HG02852 (cell line): ENCODE measurements around the gene TPRN.

Experiments used
- ATAC-seq: cut with Tn5 transposase; IDR thresholded peaks from one replicate; pipeline ENCODE4 v1.9.1; 2021; ENCODE audit warnings: mild to moderate bottlenecking, moderate library complexity; ENCODE audit not compliant: unreplicated experiment

TPRN gene

GRCh38 chr9:137226338-137227053, 26.0 kb upstream of the TPRN start:
- no peak for ATAC-seq

GRCh38 chr9:137225699-137226331, 25.3 kb upstream of the TPRN start:
- no peak for ATAC-seq

- no peak for ATAC-seq
These were observed 24.5 kb upstream of the TPRN start, which contains the start of gene CYSRT1 for GRCh38 chr9:137224830-137225694. Gene CYSRT1 (plus strand): TSS chr9:137225174. CDS start chr9:137225622, 448 bp downstream.

DNA sequence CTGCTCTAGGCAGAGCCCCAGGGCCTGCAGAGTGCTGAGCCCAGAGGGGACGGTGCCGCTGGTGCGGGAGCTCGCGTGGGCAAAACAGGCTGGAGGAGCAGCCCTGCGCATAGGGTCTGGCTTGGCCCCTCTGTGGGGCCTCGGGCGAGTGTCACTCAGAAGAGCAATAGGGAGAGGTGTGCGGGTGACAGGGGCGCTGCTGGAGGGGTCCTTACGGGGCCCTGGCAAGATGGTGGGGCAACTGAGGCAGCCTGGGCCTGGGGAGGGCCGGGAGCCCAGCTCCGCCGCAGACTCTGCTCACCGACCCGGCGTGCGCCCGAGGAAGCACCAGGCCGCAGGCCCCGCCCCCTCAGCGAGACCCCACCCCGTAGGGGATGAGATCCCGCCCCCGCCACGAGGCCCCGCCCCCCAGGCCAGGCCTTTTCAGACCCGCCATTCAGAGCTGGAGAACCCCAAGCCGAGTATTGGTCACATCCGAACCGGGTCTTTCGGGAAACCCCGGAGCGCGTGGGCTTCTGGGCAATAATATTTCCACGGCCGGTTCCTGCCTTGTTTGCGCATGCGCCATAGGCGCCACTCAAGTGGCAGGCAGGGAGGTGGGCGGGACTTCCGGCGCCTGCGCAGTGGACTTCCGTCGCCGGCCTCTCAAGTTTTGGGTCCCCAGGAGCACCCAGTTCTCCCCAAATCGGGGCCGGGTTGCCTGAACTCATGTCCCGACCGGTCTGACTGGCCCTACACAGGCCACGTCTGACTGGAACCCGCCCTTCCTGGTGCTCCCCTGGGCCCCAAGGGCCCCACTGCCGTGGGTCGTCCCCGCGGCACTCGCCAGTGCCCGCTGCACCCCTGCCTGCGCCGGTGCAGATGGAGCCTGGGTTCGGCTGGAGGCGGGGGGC, 22.8 kb upstream of the TPRN start:
- ATAC-seq = peak; percentile 58

- peak; percentile 2 for ATAC-seq
These were observed 21.9 kb upstream of the TPRN start, which contains the start of gene RNF208 for GRCh38 chr9:137222190-137223077. Gene RNF208 (minus strand): TSS chr9:137222240. CDS start chr9:137221212, 1,028 bp downstream.

- no peak for ATAC-seq
These were observed 21.1 kb upstream of the TPRN start for GRCh38 chr9:137221506-137222111.

DNA sequence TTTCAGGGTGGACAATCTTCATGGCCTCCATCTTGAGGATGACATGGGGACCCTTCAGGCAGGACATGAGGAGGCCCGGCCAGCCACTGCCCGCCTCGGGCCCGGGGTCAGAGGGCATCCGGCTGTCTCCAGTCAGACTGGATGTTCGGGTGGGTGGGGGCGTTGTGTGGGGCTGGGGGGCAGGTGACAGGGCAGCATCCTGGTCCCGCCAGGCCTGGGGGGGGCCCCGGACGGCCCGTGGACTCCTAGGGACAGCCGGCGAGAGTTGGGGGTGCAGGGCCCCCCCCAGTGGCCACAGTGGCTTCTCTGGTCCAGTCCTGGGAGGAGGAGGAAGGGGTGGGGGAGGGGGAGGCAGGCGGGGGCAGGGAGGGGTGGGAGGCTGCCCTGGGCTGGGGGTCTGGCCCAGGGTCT, 20.6 kb upstream of the TPRN start:
- no peak for ATAC-seq

GRCh38 chr9:137220317-137221094, 20.0 kb upstream of the TPRN start:
- ATAC-seq = no peak

GRCh38 chr9:137219757-137220316, 19.3 kb upstream of the TPRN start:
- ATAC-seq = no peak

DNA sequence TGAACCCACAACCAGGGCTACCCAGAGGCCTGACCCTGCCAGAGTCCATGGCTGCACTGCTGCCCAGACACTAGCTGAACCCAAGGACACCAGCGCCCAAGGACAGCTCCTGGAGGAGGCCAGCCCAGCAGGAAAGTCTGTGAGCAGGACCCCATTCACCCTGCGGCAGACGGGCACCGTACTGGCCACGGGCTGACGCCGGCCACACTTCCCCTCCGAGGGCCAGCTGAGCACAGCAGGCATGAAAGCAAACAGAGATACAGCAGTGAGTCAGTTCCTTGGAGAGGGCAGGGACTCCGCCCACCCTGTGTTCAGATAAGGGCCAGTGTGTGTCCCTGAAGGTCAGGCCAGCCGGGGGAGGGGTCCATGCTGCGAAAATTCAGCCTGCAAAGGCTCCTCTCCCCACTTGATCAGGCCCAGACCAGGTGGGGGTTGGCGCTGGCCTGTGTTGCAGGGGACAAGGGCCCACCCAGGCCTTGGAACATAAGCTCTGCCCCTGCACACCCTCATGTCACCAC, 18.3 kb upstream of the TPRN start:
- no peak for ATAC-seq

DNA sequence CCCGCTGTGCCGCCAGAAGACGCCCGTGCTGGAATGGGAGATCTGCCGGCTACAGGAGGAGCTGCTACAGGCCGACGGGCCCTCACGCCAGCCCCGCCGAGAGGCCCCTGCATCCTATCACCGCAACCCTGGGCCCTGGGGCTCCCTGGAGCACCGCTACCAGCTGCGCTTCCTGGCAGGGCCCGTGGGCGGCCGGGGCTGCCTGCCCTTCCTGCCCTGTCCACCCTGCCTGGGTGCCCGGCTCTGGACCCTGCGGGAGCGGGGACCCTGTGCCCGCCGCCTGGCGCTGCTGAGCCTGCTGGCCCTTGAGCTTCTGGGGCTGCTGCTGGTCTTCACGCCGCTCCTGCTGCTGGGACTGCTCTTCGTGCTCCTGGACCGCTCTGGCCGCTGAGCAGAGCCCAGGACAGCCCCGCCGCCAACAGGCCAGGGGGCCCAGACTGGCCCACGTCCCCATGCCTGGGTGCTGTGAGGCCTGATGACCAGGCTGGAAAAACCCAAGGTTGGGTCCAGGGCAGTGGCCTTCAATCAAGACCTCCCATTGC, 17.7 kb upstream of the TPRN start:
- no peak for ATAC-seq

DNA sequence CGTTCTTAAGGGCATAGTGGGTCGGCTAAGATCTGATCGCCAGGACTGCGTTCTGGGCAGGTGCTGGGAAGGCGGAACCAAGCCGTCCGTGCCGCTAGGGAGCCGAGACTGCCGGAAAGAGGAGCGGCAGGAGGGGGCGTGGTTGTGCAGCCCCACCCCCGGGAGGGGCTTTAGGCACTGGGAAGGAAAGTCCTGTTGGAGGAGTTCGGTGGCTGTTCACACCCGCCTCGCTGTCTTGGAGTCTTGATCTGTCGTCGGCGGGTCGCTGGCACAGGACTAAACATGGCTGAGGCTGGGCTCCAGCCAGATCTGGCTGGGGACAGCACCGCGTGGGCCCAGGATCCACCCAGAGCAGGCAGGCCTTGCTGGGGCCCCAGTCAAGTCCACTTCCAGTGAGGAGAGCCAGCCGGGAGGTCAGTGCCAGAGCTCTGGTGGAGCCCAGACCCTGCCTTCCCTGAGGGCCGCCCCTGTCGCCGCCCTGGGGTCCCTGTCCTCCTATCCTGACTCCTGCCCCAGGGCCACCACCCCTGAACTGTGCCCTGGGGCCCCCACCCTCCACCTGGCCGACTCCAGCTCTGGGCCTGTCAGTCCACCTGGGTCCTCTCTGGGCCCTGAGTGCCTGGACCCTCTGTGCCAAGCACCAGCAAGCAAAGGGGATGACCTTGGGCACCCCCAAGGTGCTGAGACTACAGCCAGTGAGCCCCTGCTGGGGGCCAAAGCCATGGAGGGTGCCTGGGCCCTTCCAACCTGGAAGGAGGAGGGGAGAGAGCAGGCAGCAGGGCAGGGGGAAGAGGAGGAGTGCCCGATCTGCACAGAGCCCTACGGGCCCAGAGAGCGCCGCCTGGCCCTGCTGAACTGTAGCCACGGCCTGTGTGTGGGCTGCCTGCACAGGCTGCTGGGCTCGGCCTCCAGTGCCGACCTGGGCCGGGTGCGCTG, 17.0 kb upstream of the TPRN start:
- ATAC-seq = no peak

- ATAC-seq = no peak
These were observed 15.8 kb upstream of the TPRN start for GRCh38 chr9:137216188-137216965.

GRCh38 chr9:137215196-137215986, 14.8 kb upstream of the TPRN start:
- ATAC-seq = no peak

GRCh38 chr9:137214620-137215019, 14.1 kb upstream of the TPRN start:
- no peak for ATAC-seq
